ENCODE measurements around the gene TSPAN9. TPM values are rescaled to one million over a fixed set of nuclear protein-coding genes. Genes with fewer than 3 reads are reported as not detected.

The TSPAN9 gene
- polyA plus RNA-seq, 1 donor (not counting 4 experiments of a cell fraction or from before 2014, with no cell fraction given): 27.5 TPM

GRCh38 chr12:3220382-3221321, 143.5 kb downstream of the TSPAN9 start:
- peaks cover 25% of the 10 kb centered on the region for H3K4me1 ChIP-seq (ENCODE audit: control insufficient read depth, extremely low read depth, insufficient read depth, low read length)
- H3K79me2 ChIP-seq (ENCODE audit: control insufficient read depth, insufficient read depth, low read length): no peaks in the 10 kb centered on the region
- DNase-seq (ENCODE audit: low read depth, low spot score): no peak
- no peak for FAIRE-seq
- H4K20me1 ChIP-seq (ENCODE audit: control insufficient read depth, extremely low read depth, insufficient read depth, low read length): no peaks in the 10 kb centered on the region
- no peaks in the 10 kb centered on the region for H3K9me1 ChIP-seq (ENCODE audit: control insufficient read depth, extremely low read depth, insufficient read depth, low read length)
- no peak overlapping the region for H2AFZ ChIP-seq (ENCODE audit: control insufficient read depth, low read length)
- TF ChIP-seq EZH2 (IDR thresholded peaks at IDR 0.05; ENCODE audit: low read length) (no peak), CTCF (optimal IDR thresholded peaks at IDR 0.05 in 1 of 3, IDR thresholded peaks at IDR 0.05 in 1 of 3, conservative IDR thresholded peaks at IDR 0.05 in 1 of 3; ENCODE audit: extremely low read depth in 1 of 3, insufficient read depth in 2 of 3, low read length in 3 of 3) (no peak)
- H3K9me3 ChIP-seq (ENCODE audit: control insufficient read depth, low read depth, low read length): no peaks in the 10 kb centered on the region
- dilution Hi-C loops (cut with MboI; ENCODE audit: extremely low pct_ligation_motif_present, low sequenced_read_pairs): no loop called here
- no peak overlapping the region for H3K9ac ChIP-seq (ENCODE audit: control insufficient read depth, extremely low read depth, insufficient read depth, low read length)
- H3K4me3 ChIP-seq (ENCODE audit: control insufficient read depth in 2 of 3, extremely low read depth in 1 of 3, insufficient read depth in 2 of 3, low read depth in 1 of 3, low read length in 3 of 3): no peak overlapping the region
- no peak overlapping the region for H3K4me2 ChIP-seq (ENCODE audit: control insufficient read depth, extremely low read depth, insufficient read depth, low read depth, low read length)
- H3K36me3 ChIP-seq (ENCODE audit: control insufficient read depth in 2 of 2, extremely low read depth in 1 of 2, insufficient read depth in 2 of 2, low read length in 2 of 2): no peaks in the 10 kb centered on the region
- no peaks in the 10 kb centered on the region for H3K27me3 ChIP-seq (ENCODE audit: control insufficient read depth, extremely low read depth, insufficient read depth, low read length)
- no peak overlapping the region for H3K27ac ChIP-seq (ENCODE audit: control insufficient read depth, insufficient read depth, low read length)

- Histone ChIP-seq H3K79me2 (ENCODE audit: control insufficient read depth, insufficient read depth, low read length) (no peaks in the 10 kb centered on the region), H4K20me1 (ENCODE audit: control insufficient read depth, extremely low read depth, insufficient read depth, low read length) (no peaks in the 10 kb centered on the region), H3K9me1 (ENCODE audit: control insufficient read depth, extremely low read depth, insufficient read depth, low read length) (no peaks in the 10 kb centered on the region), H3K4me2 (ENCODE audit: control insufficient read depth, extremely low read depth, insufficient read depth, low read depth, low read length) (no peak overlapping the region), H3K27me3 (ENCODE audit: control insufficient read depth, extremely low read depth, insufficient read depth, low read length) (no peaks in the 10 kb centered on the region), H3K9ac (ENCODE audit: control insufficient read depth, extremely low read depth, insufficient read depth, low read length) (no peak overlapping the region), H2AFZ (ENCODE audit: control insufficient read depth, low read length) (no peak overlapping the region), H3K36me3 (ENCODE audit: control insufficient read depth in 2 of 2, extremely low read depth in 1 of 2, insufficient read depth in 2 of 2, low read length in 2 of 2) (no peaks in the 10 kb centered on the region), H3K9me3 (ENCODE audit: control insufficient read depth, low read depth, low read length) (no peaks in the 10 kb centered on the region), H3K27ac (ENCODE audit: control insufficient read depth, insufficient read depth, low read length) (no peak overlapping the region), H3K4me1 (ENCODE audit: control insufficient read depth, extremely low read depth, insufficient read depth, low read length) (peaks cover 18% of the 10 kb centered on the region), H3K4me3 (ENCODE audit: control insufficient read depth in 2 of 3, extremely low read depth in 1 of 3, insufficient read depth in 2 of 3, low read depth in 1 of 3, low read length in 3 of 3) (no peak overlapping the region)
- no peak for FAIRE-seq
- dilution Hi-C loops (cut with MboI; ENCODE audit: extremely low pct_ligation_motif_present, low sequenced_read_pairs): no loop called here
- DNase-seq (ENCODE audit: low read depth, low spot score): no peak
- TF ChIP-seq CTCF (optimal IDR thresholded peaks at IDR 0.05 in 1 of 3, IDR thresholded peaks at IDR 0.05 in 1 of 3, conservative IDR thresholded peaks at IDR 0.05 in 1 of 3; ENCODE audit: extremely low read depth in 1 of 3, insufficient read depth in 2 of 3, low read length in 3 of 3): no peak
Measured at GRCh38 chr12:3222306-3222705, 145.1 kb downstream of the TSPAN9 start.
